ENCODE measurements around the gene GSK3B. TPM values are rescaled to one million over a fixed set of nuclear protein-coding genes. Genes with fewer than 3 reads are reported as not detected.

The GSK3B gene
- total RNA-seq, 4 donors from 2014 or later = 26.3 to 43.0 (median 31.8) TPM

GRCh38 chr3:119872773-119873172 is 221.5 kb downstream of the GSK3B start:
- ATAC-seq (ENCODE audit: low FRiP score) (no peak), DNase-seq (ENCODE audit: low spot score) (no peak)
- no peak for TF ChIP-seq CTCF (IDR thresholded peaks at IDR 0.05)

GRCh38 chr3:119871571-119871970 is 222.7 kb downstream of the GSK3B start:
- DNase-seq (ENCODE audit: low spot score) = no peak
- ATAC-seq (ENCODE audit: low FRiP score) = no peak
- TF ChIP-seq CTCF (IDR thresholded peaks at IDR 0.05) = no peak

- ATAC-seq (ENCODE audit: low FRiP score) (no peak), DNase-seq (ENCODE audit: low spot score) (no peak)
Observed at GRCh38 chr3:119870512-119870911, 223.7 kb downstream of the GSK3B start.

GRCh38 chr3:119864476-119864875 is 229.8 kb downstream of the GSK3B start:
- TF ChIP-seq CTCF (IDR thresholded peaks at IDR 0.05) = no peak
- no peak for ATAC-seq (ENCODE audit: low FRiP score)
- DNase-seq (ENCODE audit: low spot score) = no peak

More at GRCh38 chr3:119870512-119870911, 223.7 kb downstream of the GSK3B start:
- TF ChIP-seq CTCF (IDR thresholded peaks at IDR 0.05) = no peak

GRCh38 chr3:119862616-119863015 is 231.6 kb downstream of the GSK3B start:
- DNase-seq (ENCODE audit: low spot score) = no peak
- no peak for ATAC-seq (ENCODE audit: low FRiP score)
- TF ChIP-seq CTCF (IDR thresholded peaks at IDR 0.05) = no peak

GRCh38 chr3:119861681-119862080 is 232.6 kb downstream of the GSK3B start:
- ATAC-seq (ENCODE audit: low FRiP score) = no peak
- no peak for TF ChIP-seq CTCF (IDR thresholded peaks at IDR 0.05)

GRCh38 chr3:119859728-119860127 is 234.5 kb downstream of the GSK3B start:
- ATAC-seq (ENCODE audit: low FRiP score) = no peak
- no peak for DNase-seq (ENCODE audit: low spot score)
- TF ChIP-seq CTCF (IDR thresholded peaks at IDR 0.05) = no peak

More at GRCh38 chr3:119861681-119862080, 232.6 kb downstream of the GSK3B start:
- DNase-seq (ENCODE audit: low spot score) = no peak
